Activated naive CD4-positive, alpha-beta T cell treated with Interleukin-2 at 50 U/mL for 16 hours (primary cell): Measurements from ENCODE around the gene LRCH3.
"Not testable (repeated sequence)": the region's sequence is repeated elsewhere in the genome, so short reads cannot be mapped to it uniquely, and the experiment has no call there.

Experiments used
- DNase-seq: peaks from one replicate; pipeline ENCODE4 v3.0.0-alpha.2; 2020

Gene LRCH3

DNA sequence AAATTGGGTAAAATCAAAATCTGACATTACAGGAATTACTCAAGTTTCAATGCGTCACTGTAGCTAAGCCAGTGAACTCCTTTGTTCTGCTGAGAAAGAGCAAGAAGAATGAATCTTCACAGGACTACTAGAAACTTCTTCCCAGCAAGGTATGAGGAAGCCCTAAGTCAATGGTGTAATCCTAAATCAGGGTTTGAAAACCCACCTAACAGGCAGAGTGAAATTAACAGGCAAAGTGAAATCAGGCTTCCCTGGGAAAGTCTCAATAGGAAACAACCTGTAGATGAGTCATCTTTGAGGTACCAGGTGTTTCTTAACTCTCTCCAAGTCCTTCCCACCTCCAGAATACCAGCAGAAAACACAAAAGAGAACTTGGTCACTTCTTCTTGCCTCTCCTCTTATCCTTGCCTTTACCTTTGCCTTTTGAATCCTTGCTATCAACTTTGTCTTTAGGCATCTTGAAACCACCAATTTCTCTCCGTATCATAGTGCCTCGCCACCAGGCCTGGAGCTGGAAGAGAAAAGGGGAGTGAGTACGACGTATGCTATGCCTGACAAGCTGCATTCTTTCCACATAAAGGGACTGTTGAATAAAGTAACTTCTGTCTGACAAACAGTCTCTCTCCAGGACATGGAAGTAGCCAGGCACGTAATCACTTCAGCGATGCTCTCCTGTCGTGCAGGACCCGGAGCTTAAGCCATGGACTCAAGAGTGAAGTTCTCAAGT is 98.3 kb downstream of the LRCH3 start:
- no peak for DNase-seq

DNA sequence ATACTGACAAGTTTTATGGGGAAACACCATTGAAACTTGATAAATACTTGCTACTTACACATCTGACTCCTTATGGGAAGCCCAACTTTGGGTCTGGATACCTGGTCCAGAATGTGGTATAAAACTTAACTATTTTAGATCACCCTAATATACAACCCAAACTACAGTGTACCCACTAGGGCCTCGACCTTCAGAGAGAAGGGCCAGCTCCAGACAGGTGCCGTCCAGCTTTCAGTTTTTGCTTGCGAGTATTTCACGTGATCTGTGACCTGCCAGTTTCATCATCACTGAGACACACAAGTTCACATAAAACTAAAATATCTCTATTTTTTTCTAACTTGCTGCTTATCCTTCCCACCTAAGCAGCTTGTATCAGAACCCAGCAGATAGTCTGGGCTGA is 99.6 kb downstream of the LRCH3 start:
- DNase-seq: no peak

GRCh38 chr3:197892162-197892561 is 101.1 kb downstream of the LRCH3 start:
- no peak for DNase-seq

DNA sequence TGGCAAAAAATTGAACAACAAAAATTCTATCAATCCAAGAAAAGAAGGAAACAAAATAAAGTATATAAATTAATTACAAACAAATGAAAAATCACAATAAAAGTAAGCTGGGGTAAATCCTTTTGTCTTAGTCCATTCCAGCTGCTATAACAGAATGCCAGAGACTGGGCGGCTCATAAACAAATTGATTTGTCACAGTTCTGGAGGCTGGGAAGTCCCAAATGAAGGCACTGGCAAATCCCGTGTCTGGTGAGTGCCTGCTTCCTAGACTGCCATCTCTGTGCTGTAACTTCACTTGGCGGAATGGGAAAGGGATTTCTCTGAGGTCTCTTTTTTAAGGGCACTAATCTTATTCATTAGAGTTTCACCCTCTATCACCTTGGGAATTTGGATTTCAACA is 105.4 kb downstream of the LRCH3 start:
- DNase-seq: no peak

- no peak for DNase-seq
These were observed 108.9 kb downstream of the LRCH3 start for GRCh38 chr3:197899833-197900478.

GRCh38 chr3:197901626-197902025 is 110.6 kb downstream of the LRCH3 start:
- DNase-seq: no peak

DNA sequence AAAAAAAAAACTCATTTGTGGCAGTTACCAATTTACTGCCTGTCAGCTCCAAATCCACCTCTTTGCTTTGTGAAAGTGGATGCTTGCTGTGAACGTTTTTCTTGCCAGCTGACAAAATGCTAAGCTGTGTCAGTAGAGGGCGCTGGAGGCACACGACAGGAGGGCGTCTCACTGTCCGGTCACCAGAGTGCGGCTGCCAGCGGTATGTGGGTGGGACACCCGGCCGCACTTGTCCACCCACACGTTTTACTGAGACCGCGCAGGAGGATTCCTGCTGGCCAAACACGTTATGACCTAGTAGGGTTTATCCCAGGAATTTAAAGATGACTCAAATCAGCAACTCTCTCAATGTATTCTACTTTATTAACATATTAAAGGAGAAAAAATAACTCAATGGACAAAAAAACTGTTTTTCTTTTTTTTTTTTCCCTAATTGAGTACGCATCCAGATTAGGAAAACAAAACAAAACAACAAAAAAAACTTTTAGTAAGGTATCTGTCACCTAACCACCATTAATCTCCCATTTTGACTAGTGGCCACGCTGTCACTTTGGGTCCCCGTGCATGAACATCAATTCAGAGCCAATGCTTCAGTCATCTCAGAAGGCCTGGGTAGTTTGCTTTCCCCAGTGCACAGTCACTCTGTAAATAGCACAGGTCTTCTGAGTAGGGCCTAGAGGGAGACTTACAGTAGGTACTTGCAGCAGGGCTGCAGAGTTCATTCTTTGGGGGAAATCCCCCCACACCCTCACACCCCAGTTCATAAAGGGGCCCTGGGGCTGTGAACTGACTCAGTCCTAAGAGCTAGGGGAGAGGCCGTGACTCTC is 115.2 kb downstream of the LRCH3 start:
- DNase-seq: peak; percentile 83

GRCh38 chr3:197906850-197907187 is 115.8 kb downstream of the LRCH3 start:
- no peak for DNase-seq

DNA sequence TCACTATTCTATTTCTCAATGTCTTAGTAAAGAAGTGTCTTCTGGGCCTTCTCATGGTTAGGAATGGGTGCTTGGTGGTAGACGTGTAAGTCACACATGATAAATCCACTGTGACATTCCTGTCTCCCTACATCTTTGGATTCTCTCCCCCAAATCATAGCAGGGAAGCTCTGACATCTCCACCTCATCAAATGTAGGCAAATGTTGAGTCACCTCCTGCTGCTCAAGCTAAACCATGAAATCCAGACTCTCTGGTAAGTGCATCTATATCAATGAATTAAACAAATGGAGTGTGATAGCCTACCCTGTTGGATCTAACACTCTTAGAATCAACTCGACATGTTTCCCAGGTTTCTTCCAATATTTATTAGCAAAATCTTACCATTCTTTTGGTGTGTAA is 116.1 kb downstream of the LRCH3 start:
- DNase-seq: no peak

- not testable (repeated sequence) for DNase-seq
These were observed 117.5 kb downstream of the LRCH3 start for GRCh38 chr3:197908550-197908949.

DNA sequence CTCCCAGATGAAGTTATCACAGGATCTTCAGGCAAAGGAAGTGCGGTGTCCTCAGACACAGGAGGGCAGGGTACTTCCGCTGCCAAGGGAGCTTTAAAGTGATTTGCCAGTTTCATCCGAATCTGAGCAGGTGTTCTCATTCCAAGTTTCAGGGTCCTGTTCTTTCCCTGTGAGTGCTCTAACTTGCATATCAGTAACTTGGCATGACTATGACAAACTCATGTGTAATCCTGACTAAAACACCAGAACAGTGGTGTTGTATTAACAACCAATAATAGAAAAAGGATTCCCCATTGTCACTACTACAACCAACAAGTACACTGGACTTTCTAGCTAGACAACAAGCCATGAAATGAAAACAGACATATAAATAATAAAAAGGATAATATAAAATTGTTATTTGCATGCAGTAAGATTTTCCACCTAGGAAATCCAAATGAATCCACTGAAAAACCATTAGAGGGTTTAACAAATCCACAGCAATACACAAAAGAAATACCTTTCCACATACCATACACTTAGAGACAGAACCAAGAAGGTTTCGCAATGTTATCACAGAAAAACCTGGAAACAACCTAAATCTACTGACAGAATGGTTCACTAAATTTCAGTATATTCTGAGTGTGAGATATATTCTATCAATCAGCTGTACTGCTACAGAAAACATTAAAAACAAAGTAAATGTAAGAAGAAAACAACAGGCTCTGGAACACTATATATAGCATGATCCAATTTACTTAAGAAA is 118.1 kb downstream of the LRCH3 start:
- no peak for DNase-seq

DNA sequence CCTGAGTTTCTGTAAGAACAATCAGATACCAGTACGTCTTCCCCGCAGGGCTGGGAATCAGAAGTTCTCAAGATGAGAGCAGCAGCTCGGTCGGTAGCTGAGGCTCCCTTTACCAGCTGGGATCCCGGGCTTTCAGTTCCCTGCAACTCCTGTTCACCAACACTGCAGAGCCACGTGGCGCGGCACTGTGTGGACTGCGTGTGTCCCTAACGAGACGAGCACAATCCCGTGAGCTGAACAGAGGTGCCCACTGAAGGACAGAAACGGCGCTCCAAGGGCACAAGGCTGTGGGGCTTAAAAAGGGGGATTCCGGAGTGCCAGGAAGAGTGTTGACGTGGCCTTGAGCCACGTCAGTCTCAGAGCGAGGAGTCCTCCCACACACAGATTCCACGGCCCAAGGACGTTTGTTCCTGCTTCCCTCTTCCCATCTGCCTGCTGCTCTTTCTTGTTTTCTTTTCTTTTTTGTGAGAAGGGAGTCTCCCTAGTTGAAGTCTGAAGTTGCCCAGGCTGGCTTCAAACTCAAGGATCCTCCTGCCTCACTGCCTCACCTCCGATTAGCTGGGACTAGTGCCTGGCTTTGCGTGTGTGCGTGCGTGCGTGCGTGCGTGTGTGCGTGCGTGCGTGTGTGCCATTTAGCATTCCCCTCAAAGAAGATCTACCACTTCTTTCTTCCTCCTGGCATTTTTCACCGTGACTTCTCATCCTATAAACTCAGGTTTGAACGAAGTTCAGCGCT is 121.9 kb downstream of the LRCH3 start:
- peak; percentile 27 for DNase-seq

DNA sequence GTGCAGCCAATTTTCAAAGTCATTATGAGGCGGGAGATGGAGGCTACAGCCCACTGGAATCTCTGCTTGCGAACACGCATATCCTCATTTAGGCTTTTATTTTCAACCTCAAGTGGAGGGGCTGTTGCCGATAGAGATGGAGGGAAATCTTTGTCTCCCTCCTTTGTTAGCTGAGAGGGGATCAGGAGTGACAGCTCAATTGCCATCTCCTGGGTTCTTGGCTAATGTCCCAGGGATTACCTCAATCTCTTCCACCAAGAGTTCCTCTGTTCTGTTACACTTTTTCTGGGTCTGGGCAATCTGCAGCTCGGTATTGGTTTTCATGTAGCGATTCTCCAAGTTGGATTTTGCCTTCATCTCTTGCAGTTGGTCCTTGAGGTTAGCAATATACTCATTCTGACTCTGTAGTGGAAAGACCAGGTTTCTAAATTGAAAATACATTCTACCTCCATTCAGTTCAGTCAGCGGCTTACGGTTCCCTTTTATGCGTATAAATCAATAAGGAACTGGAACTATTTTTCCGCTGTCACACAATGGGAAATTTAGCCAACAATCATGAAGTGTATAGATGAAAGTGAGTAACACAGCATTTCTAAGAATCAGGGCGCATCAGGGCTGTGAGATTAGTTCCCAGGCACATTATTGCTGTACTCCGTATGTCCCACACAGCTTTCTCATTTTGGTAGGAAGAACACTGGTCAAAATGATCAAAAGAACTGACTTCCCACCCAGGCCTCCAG is 122.8 kb downstream of the LRCH3 start:
- no peak for DNase-seq

DNA sequence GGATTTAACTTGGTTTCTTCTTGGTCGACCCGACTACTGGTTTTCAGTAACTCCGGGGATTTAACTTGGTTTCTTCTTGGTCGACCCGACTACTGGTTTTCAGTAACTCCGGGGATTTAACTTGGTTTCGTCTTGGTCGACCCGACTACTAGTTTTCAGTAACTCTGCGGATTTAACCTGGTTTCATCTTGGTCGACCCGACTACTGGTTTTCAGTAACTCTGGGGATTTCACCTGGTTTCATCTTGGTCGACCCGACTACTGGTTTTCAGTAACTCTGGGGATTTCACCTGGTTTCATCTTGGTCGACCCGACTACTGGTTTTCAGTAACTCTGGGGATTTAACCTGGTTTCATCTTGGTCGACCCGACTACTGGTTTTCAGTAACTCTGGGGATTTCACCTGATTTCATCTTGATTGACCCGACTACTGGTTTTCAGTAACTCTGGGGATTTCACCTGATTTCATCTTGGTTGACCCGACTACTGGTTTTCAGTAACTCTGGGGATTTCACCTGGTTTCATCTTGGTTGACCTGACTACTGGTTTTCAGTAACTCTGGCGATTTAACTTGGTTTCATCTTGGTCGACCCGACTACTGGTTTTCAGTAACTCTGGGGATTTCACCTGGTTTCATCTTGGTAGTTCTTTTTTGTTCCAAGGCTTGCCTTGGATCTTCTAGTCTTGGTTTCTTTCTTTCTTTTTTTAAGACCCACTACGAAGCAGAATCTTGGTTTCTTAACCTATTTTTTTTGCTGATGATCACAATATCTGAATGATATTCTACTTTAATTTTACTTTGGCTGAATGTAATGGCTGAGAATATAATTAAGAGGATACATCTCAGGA is 130.6 kb downstream of the LRCH3 start:
- DNase-seq: peak; percentile 6

DNA sequence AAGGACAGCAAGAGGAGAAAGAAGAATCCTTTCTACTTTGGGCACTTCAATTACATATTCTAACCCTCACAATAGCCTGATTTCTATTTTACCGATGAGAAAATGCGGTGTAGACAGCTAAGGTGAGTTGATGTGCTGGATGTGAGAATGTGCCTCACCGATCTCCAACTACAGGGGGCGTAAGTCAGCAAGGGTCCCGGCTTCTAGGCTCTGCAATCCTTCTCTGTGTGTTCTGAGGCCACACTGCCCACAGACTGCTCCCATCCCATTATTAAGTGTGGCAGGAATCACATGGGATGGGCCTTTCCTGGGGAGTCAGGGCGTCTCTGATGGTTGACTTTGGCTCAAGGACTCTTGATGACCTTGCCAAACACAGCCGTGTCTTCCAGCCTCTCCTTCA is 135.4 kb downstream of the LRCH3 start:
- no peak for DNase-seq

DNA sequence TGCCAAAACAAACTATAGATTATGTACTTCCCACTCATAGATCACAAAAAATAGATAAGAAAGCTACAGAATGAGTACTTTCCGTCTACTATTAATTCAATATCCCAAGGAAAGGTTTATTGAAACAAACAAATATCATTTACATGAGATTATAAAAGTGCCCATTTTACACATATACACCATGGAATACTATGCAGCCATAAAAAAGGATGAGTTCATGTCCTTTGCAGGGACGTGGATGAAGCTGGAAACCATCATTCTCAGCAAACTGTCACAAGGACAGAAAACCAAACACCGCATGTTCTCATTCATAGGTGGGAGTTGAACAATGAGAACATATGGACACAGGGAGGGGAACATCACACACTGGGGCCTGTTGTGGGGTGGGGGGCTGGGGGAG is 136.5 kb downstream of the LRCH3 start:
- DNase-seq: not testable (repeated sequence)

DNA sequence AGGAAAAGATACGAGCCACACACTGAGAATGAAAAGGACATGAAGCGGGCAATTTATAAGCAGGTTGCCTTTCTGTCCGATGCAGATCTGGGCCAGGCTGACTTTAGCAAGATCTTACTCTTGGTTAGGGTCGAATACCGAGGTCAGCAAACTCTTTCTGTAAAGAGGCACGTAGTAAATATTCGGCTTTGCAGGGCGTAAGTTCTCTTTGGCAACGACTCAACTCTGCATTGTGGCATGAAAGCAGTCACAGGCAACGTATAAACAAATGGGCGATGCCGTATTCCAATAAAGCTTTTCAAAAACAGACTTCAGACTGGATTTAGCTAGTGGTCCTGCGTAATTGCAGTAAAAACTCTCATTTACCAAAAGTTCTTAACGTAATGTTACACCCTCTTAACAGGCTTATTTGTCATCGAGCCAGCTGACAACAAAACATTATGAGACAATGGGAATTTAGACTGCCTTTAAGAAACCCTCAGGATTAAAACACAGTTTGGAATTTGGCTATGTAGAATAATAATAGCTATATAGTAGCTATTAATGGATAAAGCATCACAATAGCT is 145.8 kb downstream of the LRCH3 start:
- DNase-seq: no peak
